A673 (cell line): Measurements from ENCODE around the gene SLC52A3. TPM values are rescaled to one million over a fixed set of nuclear protein-coding genes. Genes with fewer than 3 reads are reported as not detected.

Source experiments
- BruUV-seq: library from RNA; stranded (reverse); fragments of 400-500 nt; replicated peaks from 2 replicates; lab custom pipeline; 2021; lab: Mats Ljungman, UMichigan
- CTCF ChIA-PET: fragments of 300-600 bp; sonication (Branson Sonifier 250); formaldehyde crosslinking; loops from one replicate; lab custom pipeline; 2022; ENCODE audit warnings: antibody characterized with exemption; lab: Charles Lee
- POLR2A ChIA-PET: fragments of 300-600 bp; sonication (Branson Sonifier 250); formaldehyde crosslinking; loops from one replicate; lab custom pipeline; 2022; ENCODE audit warnings: antibody characterized with exemption; ENCODE audit not compliant: low non-redundant PET; lab: Charles Lee
- DNase-seq: peaks from one replicate; pipeline ENCODE4 v3.0.0-alpha.2; 2015; ENCODE audit warnings: low spot score
- H3K27ac ChIP-seq: fragments of 200-600 bp; sonication (generic); 2 replicates; pipeline ENCODE4 v1.5.1; 2016; ENCODE audit warnings: mixed run types, low read depth, mild to moderate bottlenecking, mixed read lengths, antibody characterized with exemption, low read length; ENCODE audit not compliant: poor library complexity, severe bottlenecking
- H3K27me3 ChIP-seq: fragments of 200-600 bp; sonication (generic); replicated peaks from 2 replicates; pipeline ENCODE4 v1.6.1; 2017; ENCODE audit warnings: mixed run types, low read depth, mild to moderate bottlenecking, mixed read lengths, antibody characterized with exemption, low read length; ENCODE audit not compliant: insufficient read depth, poor library complexity
- H3K36me3 ChIP-seq: fragments of 200-600 bp; sonication (generic); 2 replicates; pipeline ENCODE4 v1.6.1; 2016; ENCODE audit warnings: mixed run types, mild to moderate bottlenecking, mixed read lengths, antibody characterized with exemption, low read length; ENCODE audit not compliant: insufficient read depth, poor library complexity, severe bottlenecking
- H3K4me1 ChIP-seq: fragments of 200-600 bp; sonication (generic); 2 replicates; pipeline ENCODE4 v1.6.1; 2017; ENCODE audit warnings: mixed run types, mild to moderate bottlenecking, mixed read lengths, antibody characterized with exemption, low read length; ENCODE audit not compliant: insufficient read depth, poor library complexity, severe bottlenecking
- H3K4me3 ChIP-seq: fragments of 200-600 bp; sonication (generic); 2 replicates; pipeline ENCODE4 v1.5.1; 2016; ENCODE audit warnings: low read depth, mixed run types, mild to moderate bottlenecking, mixed read lengths, low read length; ENCODE audit not compliant: poor library complexity, severe bottlenecking
- H3K9me3 ChIP-seq: fragments of 200-600 bp; sonication (generic); 2 replicates; pipeline ENCODE4 v1.6.1; 2016; ENCODE audit warnings: mixed run types, low read depth, mild to moderate bottlenecking, mixed read lengths, antibody characterized with exemption, low read length; ENCODE audit not compliant: poor library complexity, severe bottlenecking
- EZH2 ChIP-seq: fragments of 200-600 bp; sonication (generic); IDR thresholded peaks from 2 replicates; pipeline ENCODE4 v1.6.1; 2017; ENCODE audit warnings: borderline replicate concordance, low read depth, mild to moderate bottlenecking, mixed read lengths, antibody characterized with exemption, low read length; ENCODE audit not compliant: poor library complexity, severe bottlenecking
- intact Hi-C: fragments of 100-400 bp; cut with micrococcal nuclease; formaldehyde crosslinking; loops from one replicate; pipeline ENCODE4 v1.10.0; 2022; ENCODE audit not compliant: unreplicated experiment
- total RNA-seq: library from RNA; stranded (reverse); gene quantifications from 2 replicates; pipeline ENCODE4 v1.2.3, GENCODE V29; 2021
- TF ChIP-seq, protein P1 (sequence below): fragments of 300-800, 200-600 bp; sonication (generic); conservative IDR thresholded peaks from 2 replicates; pipeline ENCODE4 v1.5.1; 2017; ENCODE audit warnings: low read depth, mild to moderate bottlenecking, antibody characterized with exemption, low read length, moderate library complexity, mixed read lengths

The SLC52A3 gene
- total RNA-seq, 1 experiment from 2014 or later = not detected

DNA sequence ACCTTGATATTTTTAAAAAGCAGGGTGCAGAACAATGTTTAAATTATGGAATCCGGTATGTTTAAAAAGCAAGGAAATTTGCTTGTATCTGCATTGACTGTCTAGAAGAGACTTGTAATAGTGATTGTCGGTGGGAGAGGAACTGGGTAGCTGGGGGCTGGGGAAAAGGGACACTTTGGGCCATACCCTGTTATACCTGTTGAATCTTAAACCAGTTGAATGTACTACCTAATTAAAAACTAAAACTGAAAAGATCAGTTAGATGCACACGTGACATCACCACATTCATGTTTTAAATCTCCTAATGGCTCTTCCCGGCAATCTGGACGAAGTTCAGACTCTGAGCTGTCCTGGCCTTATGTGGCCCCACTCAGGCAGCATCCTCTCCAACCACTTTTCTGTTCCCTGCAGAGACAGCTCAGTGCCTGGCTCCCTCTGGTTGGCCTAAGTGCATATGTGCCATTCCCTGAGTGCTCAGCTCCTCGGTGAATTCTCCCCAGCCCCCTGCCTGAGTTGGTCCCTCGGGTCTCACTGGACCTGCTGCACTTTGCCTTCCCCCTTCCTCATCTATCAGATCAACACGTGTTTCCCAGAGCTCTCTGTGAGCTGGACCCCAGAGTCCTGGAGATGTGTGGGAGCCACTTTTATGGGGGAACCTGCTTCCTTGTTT is 36.3 kb downstream of the SLC52A3 start:
- Histone ChIP-seq H3K4me3 (no peak overlapping the region), H3K27me3 (peaks cover 13% of the 10 kb centered on the region), H3K9me3 (no peaks in the 10 kb centered on the region), H3K4me1 (no peaks in the 10 kb centered on the region), H3K27ac (no peak overlapping the region), H3K36me3 (no peaks in the 10 kb centered on the region)
- intact Hi-C loops = no loop called here
- ChIA-PET CTCF (no interaction called here), POLR2A (no interaction called here)
- no peak for TF ChIP-seq EZH2
- TF ChIP-seq, protein P1, sequence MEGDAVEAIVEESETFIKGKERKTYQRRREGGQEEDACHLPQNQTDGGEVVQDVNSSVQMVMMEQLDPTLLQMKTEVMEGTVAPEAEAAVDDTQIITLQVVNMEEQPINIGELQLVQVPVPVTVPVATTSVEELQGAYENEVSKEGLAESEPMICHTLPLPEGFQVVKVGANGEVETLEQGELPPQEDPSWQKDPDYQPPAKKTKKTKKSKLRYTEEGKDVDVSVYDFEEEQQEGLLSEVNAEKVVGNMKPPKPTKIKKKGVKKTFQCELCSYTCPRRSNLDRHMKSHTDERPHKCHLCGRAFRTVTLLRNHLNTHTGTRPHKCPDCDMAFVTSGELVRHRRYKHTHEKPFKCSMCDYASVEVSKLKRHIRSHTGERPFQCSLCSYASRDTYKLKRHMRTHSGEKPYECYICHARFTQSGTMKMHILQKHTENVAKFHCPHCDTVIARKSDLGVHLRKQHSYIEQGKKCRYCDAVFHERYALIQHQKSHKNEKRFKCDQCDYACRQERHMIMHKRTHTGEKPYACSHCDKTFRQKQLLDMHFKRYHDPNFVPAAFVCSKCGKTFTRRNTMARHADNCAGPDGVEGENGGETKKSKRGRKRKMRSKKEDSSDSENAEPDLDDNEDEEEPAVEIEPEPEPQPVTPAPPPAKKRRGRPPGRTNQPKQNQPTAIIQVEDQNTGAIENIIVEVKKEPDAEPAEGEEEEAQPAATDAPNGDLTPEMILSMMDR = no peak
- no TSS peak for BruUV-seq
- no peak for DNase-seq

DNA sequence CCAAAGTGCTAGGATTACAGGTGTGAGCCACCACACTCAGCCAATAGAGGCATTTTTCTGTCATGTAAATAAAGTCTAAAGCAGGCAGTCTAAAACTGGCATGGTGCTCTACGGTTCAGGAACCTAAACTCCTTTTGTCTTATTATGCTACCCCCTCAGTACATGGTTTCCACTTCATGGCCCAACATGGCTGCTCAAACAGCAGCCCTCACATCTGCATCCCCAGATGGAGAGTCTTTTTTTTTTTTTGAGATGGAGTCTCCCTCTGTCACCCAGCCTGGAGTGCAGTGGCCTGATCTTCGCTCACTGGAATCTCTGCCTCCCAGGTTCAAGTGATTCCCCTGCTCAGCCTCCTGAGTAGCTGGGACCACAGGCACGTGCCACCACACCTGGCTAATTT is 38.3 kb downstream of the SLC52A3 start:
- Histone ChIP-seq H3K9me3 (no peaks in the 10 kb centered on the region), H3K4me1 (no peaks in the 10 kb centered on the region), H3K36me3 (no peaks in the 10 kb centered on the region), H3K4me3 (no peak overlapping the region), H3K27me3 (peaks cover 18% of the 10 kb centered on the region), H3K27ac (no peak overlapping the region)
- ChIA-PET CTCF (no interaction called here), POLR2A (no interaction called here)
- no peak for TF ChIP-seq EZH2
- TF ChIP-seq, protein P1 = no peak
- DNase-seq = no peak
- intact Hi-C loops = no loop called here
- no TSS peak for BruUV-seq

DNA sequence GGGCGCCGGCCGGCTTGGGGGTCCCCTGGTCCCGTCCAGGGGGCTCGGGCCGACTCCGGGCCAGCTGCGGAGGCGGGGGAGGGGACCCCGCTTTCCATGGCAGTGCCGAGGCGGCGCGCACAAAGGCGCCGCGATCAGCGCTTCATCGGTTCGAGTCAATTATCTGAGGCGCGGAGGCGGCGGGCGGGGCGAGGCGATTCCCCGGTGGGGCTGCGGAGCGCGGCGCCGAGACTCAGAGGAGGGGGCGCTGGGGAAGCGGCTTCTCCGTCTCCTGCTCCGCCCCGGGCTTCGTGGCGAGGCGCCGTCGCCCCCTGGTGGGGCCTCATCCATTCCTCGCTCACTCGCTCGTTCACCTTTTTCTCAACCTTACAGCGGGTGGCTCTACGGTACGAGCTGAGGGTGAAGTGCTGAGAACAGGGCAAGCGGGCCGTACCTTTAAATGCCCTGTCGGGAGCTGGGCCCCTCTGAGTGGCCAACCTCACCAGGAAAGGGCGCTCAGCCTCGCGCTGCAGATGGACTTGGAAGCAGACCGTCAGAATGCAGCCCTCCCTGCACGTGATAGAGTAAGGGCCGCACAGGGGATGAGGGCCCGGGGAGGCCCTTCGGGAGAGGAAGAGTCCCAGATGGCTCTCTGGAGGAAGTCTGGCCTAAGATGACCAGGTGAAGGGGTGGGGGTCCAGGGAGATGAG is 39.9 kb downstream of the SLC52A3 start:
- POLR2A ChIA-PET = no interaction called here
- Histone ChIP-seq H3K4me1 (no peaks in the 10 kb centered on the region), H3K4me3 (peak overlapping the region; percentile 58), H3K27me3 (peaks cover 18% of the 10 kb centered on the region), H3K27ac (no peak overlapping the region), H3K36me3 (no peaks in the 10 kb centered on the region), H3K9me3 (no peaks in the 10 kb centered on the region)
- BruUV-seq = no TSS peak
- intact Hi-C loops = loop anchor here (5.0 kb wide), 2 partner anchors 76 to 376 kb away; partner anchors contain the start of gene SRXN1
- peak; percentile 69 for DNase-seq
- no peak for TF ChIP-seq EZH2
- TF ChIP-seq, protein P1 = peak; percentile 77
- CTCF ChIA-PET = interaction anchor here (0.6 to 0.7 kb wide), 5 partner anchors 18 to 374 kb away, joined by 3 to 8 read pairs (median 3); no protein-coding TSS in a partner anchor
